WTC11 (cell line): Measurements from ENCODE around the gene ZNF385A. TPM values are rescaled to one million over a fixed set of nuclear protein-coding genes. Genes with fewer than 3 reads are reported as not detected.

ENCODE experiments used
- ATAC-seq: fragments of 200-7000 bp; cut with Tn5 transposase; 2 replicates; pipeline ENCODE4 v1.10.0; 2021; ENCODE audit warnings: mild to moderate bottlenecking, moderate library complexity
- CTCF ChIA-PET: fragments of 300-600 bp; sonication (Branson Sonifier 250); formaldehyde crosslinking; loops from one replicate; lab custom pipeline; 2021; ENCODE audit warnings: antibody characterized with exemption; lab: Charles Lee
- POLR2A ChIA-PET: fragments of 350-600 bp; sonication (Branson Sonifier 250); formaldehyde crosslinking; loops from one replicate; lab custom pipeline; 2021; ENCODE audit warnings: antibody characterized with exemption; lab: Charles Lee
- DNase-seq: peaks from one replicate; pipeline ENCODE4 v3.0.0; 2021; ENCODE audit warnings: low spot score
- H3K27ac Mint-ChIP-seq: 2 replicates; pipeline ENCODE4 v1.8.0; 2021; ENCODE audit warnings: mixed read lengths
- H3K27me3 Mint-ChIP-seq: 2 replicates; pipeline ENCODE4 v1.8.0; 2021; ENCODE audit warnings: low read depth, mild to moderate bottlenecking, moderate library complexity, mixed read lengths
- H3K36me3 Mint-ChIP-seq: 2 replicates; pipeline ENCODE4 v1.8.0; 2021; ENCODE audit warnings: mixed read lengths
- H3K4me1 Mint-ChIP-seq: 2 replicates; pipeline ENCODE4 v1.8.0; 2022; ENCODE audit warnings: mixed read lengths
- H3K4me3 Mint-ChIP-seq: 2 replicates; pipeline ENCODE4 v1.8.0; 2021; ENCODE audit warnings: mild to moderate bottlenecking, moderate library complexity, mixed read lengths
- H3K9me3 Mint-ChIP-seq: 2 replicates; pipeline ENCODE4 v1.8.0; 2021; ENCODE audit warnings: mixed read lengths
- ATF1 ChIP-seq: sonication (generic); formaldehyde crosslinking; IDR thresholded peaks from 2 replicates; pipeline ENCODE4 v1.8.1; 2023; ENCODE audit warnings: mild to moderate bottlenecking, moderate library complexity, missing genetic modification reagents
- CBFB ChIP-seq: sonication (generic); formaldehyde crosslinking; IDR thresholded peaks from 2 replicates; pipeline ENCODE4 v1.8.1; 2022; ENCODE audit warnings: mild to moderate bottlenecking, low read depth, missing genetic modification reagents
- ELF4 ChIP-seq: sonication (generic); formaldehyde crosslinking; IDR thresholded peaks from 2 replicates; pipeline ENCODE4 v1.8.1; 2022; ENCODE audit warnings: low read depth, mild to moderate bottlenecking, moderate library complexity, missing genetic modification reagents
- EMX1 ChIP-seq: fragments of 250-450 bp; sonication (Bioruptor Pico); IDR thresholded peaks from 2 replicates; pipeline ENCODE4 v1.8.0; 2021; ENCODE audit warnings: mild to moderate bottlenecking
- ETV6 ChIP-seq: sonication (generic); formaldehyde crosslinking; IDR thresholded peaks from 2 replicates; pipeline ENCODE4 v1.8.1; 2022; ENCODE audit warnings: mild to moderate bottlenecking, missing genetic modification reagents
- JAZF1 ChIP-seq: fragments of 250-450 bp; sonication (Bioruptor Pico); IDR thresholded peaks from 2 replicates; pipeline ENCODE4 v1.9.0; 2021; ENCODE audit warnings: moderate library complexity, mild to moderate bottlenecking, inconsistent platforms
- KAT7 ChIP-seq: sonication (generic); formaldehyde crosslinking; IDR thresholded peaks from 2 replicates; pipeline ENCODE4 v1.8.1; 2023; ENCODE audit warnings: missing genetic modification reagents, mild to moderate bottlenecking, borderline replicate concordance
- MAX ChIP-seq: sonication (generic); formaldehyde crosslinking; IDR thresholded peaks from 2 replicates; pipeline ENCODE4 v1.8.0; 2022; ENCODE audit warnings: mild to moderate bottlenecking, missing genetic modification reagents
- SOX15 ChIP-seq: fragments of 250-450 bp; sonication (Bioruptor Pico); IDR thresholded peaks from 2 replicates; pipeline ENCODE4 v1.9.0; 2021; ENCODE audit warnings: mild to moderate bottlenecking
- TP53 ChIP-seq: sonication (generic); formaldehyde crosslinking; IDR thresholded peaks from 2 replicates; pipeline ENCODE4 v1.8.1; 2023; ENCODE audit warnings: mild to moderate bottlenecking, missing genetic modification reagents
- ZNF138 ChIP-seq: sonication (generic); formaldehyde crosslinking; conservative IDR thresholded peaks from 2 replicates; pipeline ENCODE4 v1.8.1; 2022; ENCODE audit warnings: mild to moderate bottlenecking, moderate library complexity, missing genetic modification reagents
- ZNF232 ChIP-seq: sonication (generic); formaldehyde crosslinking; IDR thresholded peaks from 2 replicates; pipeline ENCODE4 v1.8.0; 2022; ENCODE audit warnings: mild to moderate bottlenecking, missing genetic modification reagents
- ZNF263 ChIP-seq: sonication (generic); formaldehyde crosslinking; IDR thresholded peaks from 2 replicates; pipeline ENCODE4 v1.8.1; 2022; ENCODE audit warnings: low read depth, mild to moderate bottlenecking, moderate library complexity, missing genetic modification reagents
- ZNF317 ChIP-seq: sonication (generic); formaldehyde crosslinking; IDR thresholded peaks from 2 replicates; pipeline ENCODE4 v1.8.1; 2023; ENCODE audit warnings: low read depth, mild to moderate bottlenecking, moderate library complexity, missing genetic modification reagents, borderline replicate concordance
- total RNA-seq: library from RNA; stranded (reverse); gene quantifications from 3 replicates; pipeline ENCODE4 v1.2.3, GENCODE V29; 2021
- TF ChIP-seq, protein P1 (sequence below): fragments of 250-450 bp; sonication (Bioruptor Pico); IDR thresholded peaks from 2 replicates; pipeline ENCODE4 v1.9.0; 2021; ENCODE audit warnings: mild to moderate bottlenecking
- TF ChIP-seq, protein P2 (sequence below): sonication (generic); formaldehyde crosslinking; IDR thresholded peaks from 2 replicates; pipeline ENCODE4 v1.8.0; 2022; ENCODE audit warnings: mild to moderate bottlenecking, missing genetic modification reagents
- TF ChIP-seq, protein P3 (sequence below): sonication (generic); formaldehyde crosslinking; IDR thresholded peaks from 2 replicates; pipeline ENCODE4 v1.8.0; 2022; ENCODE audit warnings: missing genetic modification reagents
- TF ChIP-seq, protein P4 (sequence below): sonication (generic); formaldehyde crosslinking; IDR thresholded peaks from 2 replicates; pipeline ENCODE4 v1.8.1; 2023; ENCODE audit warnings: mild to moderate bottlenecking, missing genetic modification reagents

Gene ZNF385A
- total RNA-seq, 1 experiment from 2014 or later: 23.5 TPM

- POLR2A ChIA-PET: interaction anchor here (0.7 to 1.5 kb wide), 5 partner anchors 13 to 160 kb away, joined by 3 to 5 read pairs (median 3); no protein-coding TSS in a partner anchor
- Mint-ChIP-seq H3K4me1 (peaks cover 34% of the 10 kb centered on the region), H3K36me3 (no peaks in the 10 kb centered on the region), H3K27ac (no peak overlapping the region), H3K4me3 (peak overlapping the region; percentile 84), H3K27me3 (peaks cover 60% of the 10 kb centered on the region), H3K9me3 (no peaks in the 10 kb centered on the region)
- TF ChIP-seq, protein P1, sequence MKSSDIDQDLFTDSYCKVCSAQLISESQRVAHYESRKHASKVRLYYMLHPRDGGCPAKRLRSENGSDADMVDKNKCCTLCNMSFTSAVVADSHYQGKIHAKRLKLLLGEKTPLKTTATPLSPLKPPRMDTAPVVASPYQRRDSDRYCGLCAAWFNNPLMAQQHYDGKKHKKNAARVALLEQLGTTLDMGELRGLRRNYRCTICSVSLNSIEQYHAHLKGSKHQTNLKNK (CRISPR knock-in tag): no peak
- TF ChIP-seq, protein P2, sequence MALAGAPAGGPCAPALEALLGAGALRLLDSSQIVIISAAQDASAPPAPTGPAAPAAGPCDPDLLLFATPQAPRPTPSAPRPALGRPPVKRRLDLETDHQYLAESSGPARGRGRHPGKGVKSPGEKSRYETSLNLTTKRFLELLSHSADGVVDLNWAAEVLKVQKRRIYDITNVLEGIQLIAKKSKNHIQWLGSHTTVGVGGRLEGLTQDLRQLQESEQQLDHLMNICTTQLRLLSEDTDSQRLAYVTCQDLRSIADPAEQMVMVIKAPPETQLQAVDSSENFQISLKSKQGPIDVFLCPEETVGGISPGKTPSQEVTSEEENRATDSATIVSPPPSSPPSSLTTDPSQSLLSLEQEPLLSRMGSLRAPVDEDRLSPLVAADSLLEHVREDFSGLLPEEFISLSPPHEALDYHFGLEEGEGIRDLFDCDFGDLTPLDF: no peak
- no peak for TF ChIP-seq ZNF263 (CRISPR knock-in tag)
- TF ChIP-seq ELF4 (CRISPR knock-in tag): no peak
- TF ChIP-seq ETV6 (CRISPR knock-in tag): no peak
- no peak for TF ChIP-seq KAT7 (CRISPR knock-in tag)
- no peak for TF ChIP-seq JAZF1 (CRISPR knock-in tag)
- no peak for TF ChIP-seq CBFB (CRISPR knock-in tag)
- no peak for TF ChIP-seq SOX15 (CRISPR knock-in tag)
- no peak for TF ChIP-seq ZNF138
- DNase-seq (peak; percentile 42), ATAC-seq (peak; percentile 7)
- CTCF ChIA-PET: interaction anchor here (0.7 to 7.7 kb wide), 13 partner anchors 9 to 159 kb away, joined by 3 to 109 read pairs (median 7); partner anchors contain the start of gene COPZ1
Measured at GRCh38 chr12:54418441-54419087, 34.0 kb upstream of the ZNF385A start.

GRCh38 chr12:54417712-54418440, 33.3 kb upstream of the ZNF385A start:
- Mint-ChIP-seq H3K4me3 (peak overlapping the region; percentile 84), H3K36me3 (no peaks in the 10 kb centered on the region), H3K27ac (no peak overlapping the region), H3K9me3 (no peaks in the 10 kb centered on the region), H3K4me1 (peaks cover 41% of the 10 kb centered on the region)
- DNase-seq (peak; percentile 19), ATAC-seq (peak; percentile 20)
- POLR2A ChIA-PET: interaction anchor here (1.1 to 1.4 kb wide), 2 partner anchors 15 to 28 kb away, joined by 3 read pairs; no protein-coding TSS in a partner anchor
- CTCF ChIA-PET: interaction anchor here (0.6 to 7.7 kb wide), 13 partner anchors 10 to 158 kb away, joined by 3 to 109 read pairs (median 7); partner anchors contain the start of gene COPZ1
- TF ChIP-seq EMX1 (CRISPR knock-in tag): no peak
- TF ChIP-seq, protein P3, sequence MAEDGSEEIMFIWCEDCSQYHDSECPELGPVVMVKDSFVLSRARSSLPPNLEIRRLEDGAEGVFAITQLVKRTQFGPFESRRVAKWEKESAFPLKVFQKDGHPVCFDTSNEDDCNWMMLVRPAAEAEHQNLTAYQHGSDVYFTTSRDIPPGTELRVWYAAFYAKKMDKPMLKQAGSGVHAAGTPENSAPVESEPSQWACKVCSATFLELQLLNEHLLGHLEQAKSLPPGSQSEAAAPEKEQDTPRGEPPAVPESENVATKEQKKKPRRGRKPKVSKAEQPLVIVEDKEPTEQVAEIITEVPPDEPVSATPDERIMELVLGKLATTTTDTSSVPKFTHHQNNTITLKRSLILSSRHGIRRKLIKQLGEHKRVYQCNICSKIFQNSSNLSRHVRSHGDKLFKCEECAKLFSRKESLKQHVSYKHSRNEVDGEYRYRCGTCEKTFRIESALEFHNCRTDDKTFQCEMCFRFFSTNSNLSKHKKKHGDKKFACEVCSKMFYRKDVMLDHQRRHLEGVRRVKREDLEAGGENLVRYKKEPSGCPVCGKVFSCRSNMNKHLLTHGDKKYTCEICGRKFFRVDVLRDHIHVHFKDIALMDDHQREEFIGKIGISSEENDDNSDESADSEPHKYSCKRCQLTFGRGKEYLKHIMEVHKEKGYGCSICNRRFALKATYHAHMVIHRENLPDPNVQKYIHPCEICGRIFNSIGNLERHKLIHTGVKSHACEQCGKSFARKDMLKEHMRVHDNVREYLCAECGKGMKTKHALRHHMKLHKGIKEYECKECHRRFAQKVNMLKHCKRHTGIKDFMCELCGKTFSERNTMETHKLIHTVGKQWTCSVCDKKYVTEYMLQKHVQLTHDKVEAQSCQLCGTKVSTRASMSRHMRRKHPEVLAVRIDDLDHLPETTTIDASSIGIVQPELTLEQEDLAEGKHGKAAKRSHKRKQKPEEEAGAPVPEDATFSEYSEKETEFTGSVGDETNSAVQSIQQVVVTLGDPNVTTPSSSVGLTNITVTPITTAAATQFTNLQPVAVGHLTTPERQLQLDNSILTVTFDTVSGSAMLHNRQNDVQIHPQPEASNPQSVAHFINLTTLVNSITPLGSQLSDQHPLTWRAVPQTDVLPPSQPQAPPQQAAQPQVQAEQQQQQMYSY: peak; percentile 75
- TF ChIP-seq ATF1 (CRISPR knock-in tag): no peak
- no peak for TF ChIP-seq ZNF317 (CRISPR knock-in tag)
- no peak for TF ChIP-seq ZNF263 (CRISPR knock-in tag)
- no peak for TF ChIP-seq ZNF232
- TF ChIP-seq TP53: no peak
- TF ChIP-seq, protein P4, sequence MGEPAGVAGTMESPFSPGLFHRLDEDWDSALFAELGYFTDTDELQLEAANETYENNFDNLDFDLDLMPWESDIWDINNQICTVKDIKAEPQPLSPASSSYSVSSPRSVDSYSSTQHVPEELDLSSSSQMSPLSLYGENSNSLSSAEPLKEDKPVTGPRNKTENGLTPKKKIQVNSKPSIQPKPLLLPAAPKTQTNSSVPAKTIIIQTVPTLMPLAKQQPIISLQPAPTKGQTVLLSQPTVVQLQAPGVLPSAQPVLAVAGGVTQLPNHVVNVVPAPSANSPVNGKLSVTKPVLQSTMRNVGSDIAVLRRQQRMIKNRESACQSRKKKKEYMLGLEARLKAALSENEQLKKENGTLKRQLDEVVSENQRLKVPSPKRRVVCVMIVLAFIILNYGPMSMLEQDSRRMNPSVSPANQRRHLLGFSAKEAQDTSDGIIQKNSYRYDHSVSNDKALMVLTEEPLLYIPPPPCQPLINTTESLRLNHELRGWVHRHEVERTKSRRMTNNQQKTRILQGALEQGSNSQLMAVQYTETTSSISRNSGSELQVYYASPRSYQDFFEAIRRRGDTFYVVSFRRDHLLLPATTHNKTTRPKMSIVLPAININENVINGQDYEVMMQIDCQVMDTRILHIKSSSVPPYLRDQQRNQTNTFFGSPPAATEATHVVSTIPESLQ: no peak
- 0 out of 2 replicates have a peak, but pooled peaks have one; percentile 29 for TF ChIP-seq ETV6 (CRISPR knock-in tag)
- TF ChIP-seq MAX (CRISPR knock-in tag): no peak
- TF ChIP-seq, all 79 proteins: peak for 2
- peaks cover 53% of the 10 kb centered on the region for H3K27me3 Mint-ChIP-seq
